IMR-90 (cell line): Measurements from ENCODE around the gene BRF1. TPM values are rescaled to one million over a fixed set of nuclear protein-coding genes. Genes with fewer than 3 reads are reported as not detected.

Experiments used
- ATAC-seq: fragments of 200-7000 bp; cut with Tn5 transposase; 2 replicates; pipeline ENCODE4 v1.9.1; 2020; ENCODE audit warnings: low read depth, mild to moderate bottlenecking, moderate library complexity
- BruUV-seq: library from RNA; stranded (reverse); fragments of 400-500 nt; replicated peaks from 2 replicates; lab custom pipeline; 2021; lab: Mats Ljungman, UMichigan
- CTCF ChIA-PET: fragments of 300-600 bp; formaldehyde crosslinking; extraction: SDS; loops from one replicate; lab custom pipeline; 2021; ENCODE audit warnings: antibody characterized with exemption; lab: Yijun Ruan, JAX
- POLR2A ChIA-PET: fragments of 300-600 bp; sonication (Branson Sonifier 250); formaldehyde crosslinking; loops from one replicate; lab custom pipeline; 2022; ENCODE audit warnings: antibody characterized with exemption; ENCODE audit not compliant: unreplicated experiment; lab: Charles Lee
- DNase-seq: peaks from one replicate; pipeline ENCODE4 v3.0.0; 2013
- H2AFZ ChIP-seq: replicated peaks from 2 replicates; pipeline ENCODE3; 2013; ENCODE audit warnings: low read length, mild to moderate bottlenecking; ENCODE audit not compliant: poor library complexity
- H2AK5ac ChIP-seq: 2 replicates; pipeline ENCODE4 v1.6.1; 2013; ENCODE audit warnings: low read depth, low read length, inconsistent platforms
- H2AK9ac ChIP-seq: replicated peaks from 2 replicates; pipeline ENCODE3; 2013; ENCODE audit warnings: mild to moderate bottlenecking, low read depth, low read length, moderate library complexity; ENCODE audit not compliant: poor library complexity
- H2BK120ac ChIP-seq: 2 replicates; pipeline ENCODE4 v1.6.1; 2013; ENCODE audit warnings: low read depth, low read length, inconsistent platforms
- H2BK15ac ChIP-seq: 3 replicates; pipeline ENCODE4 v1.6.1; 2013; ENCODE audit warnings: low read depth, low read length, inconsistent platforms
- H2BK20ac ChIP-seq: 2 replicates; pipeline ENCODE4 v1.6.1; 2013; ENCODE audit warnings: low read depth, mild to moderate bottlenecking, inconsistent platforms, low read length, moderate library complexity
- H2BK5ac ChIP-seq: 2 replicates; pipeline ENCODE4 v1.6.1; 2013; ENCODE audit warnings: mild to moderate bottlenecking, low read depth, low read length, inconsistent platforms; ENCODE audit not compliant: poor library complexity, severe bottlenecking
- H3K14ac ChIP-seq: replicated peaks from 2 replicates; pipeline ENCODE4 v1.6.1; 2013; ENCODE audit warnings: low read depth, low read length, inconsistent platforms
- H3K18ac ChIP-seq: 2 replicates; pipeline ENCODE4 v1.6.1; 2013; ENCODE audit warnings: low read depth, low read length, control low read depth
- H3K23ac ChIP-seq: 2 replicates; pipeline ENCODE4 v1.6.1; 2013; ENCODE audit warnings: low read depth, low read length, inconsistent platforms
- H3K27ac ChIP-seq: 2 replicates; pipeline ENCODE4 v1.5.1; 2013; ENCODE audit warnings: mild to moderate bottlenecking, control low read depth, low read length; ENCODE audit not compliant: insufficient read depth
- H3K27me3 ChIP-seq: 2 replicates; pipeline ENCODE4 v1.6.1; 2013; ENCODE audit warnings: low read length; ENCODE audit not compliant: control insufficient read depth, insufficient read depth
- H3K36me3 ChIP-seq: 2 replicates; pipeline ENCODE4 v1.6.1; 2013; ENCODE audit warnings: low read length, mixed read lengths; ENCODE audit not compliant: control insufficient read depth, insufficient read depth
- H3K4ac ChIP-seq: 2 replicates; pipeline ENCODE4 v1.6.1; 2013; ENCODE audit warnings: low read depth, low read length, inconsistent platforms
- H3K4me1 ChIP-seq: 2 replicates; pipeline ENCODE4 v1.6.1; 2013; ENCODE audit warnings: low read length, mixed read lengths; ENCODE audit not compliant: control insufficient read depth, insufficient read depth
- H3K4me2 ChIP-seq: 2 replicates; pipeline ENCODE4 v1.6.1; 2013; ENCODE audit warnings: low read depth, mild to moderate bottlenecking, control low read depth, low read length, moderate library complexity
- H3K4me3 ChIP-seq: 2 replicates; pipeline ENCODE4 v1.5.1; 2013; ENCODE audit warnings: low read depth, mild to moderate bottlenecking, control low read depth, low read length, moderate library complexity; ENCODE audit not compliant: insufficient read depth
- H3K56ac ChIP-seq: 2 replicates; pipeline ENCODE4 v1.6.1; 2013; ENCODE audit warnings: low read length, inconsistent platforms; ENCODE audit not compliant: insufficient read depth; ENCODE audit errors: extremely low read depth
- H3K79me1 ChIP-seq, 2 experiments: 2 replicates each; pipeline ENCODE4 v1.6.1; 2013; ENCODE audit warnings: low read length in 2 of 2, inconsistent platforms in 1 of 2, low read depth in 1 of 2
- H3K9ac ChIP-seq: 2 replicates; pipeline ENCODE4 v1.6.1; 2013; ENCODE audit warnings: low read depth, low read length, control low read depth
- H3K9me1 ChIP-seq: 2 replicates; pipeline ENCODE4 v1.6.1; 2013; ENCODE audit warnings: low read length, inconsistent platforms; ENCODE audit not compliant: insufficient read depth
- H3K9me3 ChIP-seq: 2 replicates; pipeline ENCODE4 v1.6.1; 2013; ENCODE audit warnings: low read length; ENCODE audit not compliant: control insufficient read depth, insufficient read depth
- H4K20me1 ChIP-seq: 2 replicates; pipeline ENCODE4 v1.6.1; 2013; ENCODE audit warnings: low read length, inconsistent platforms; ENCODE audit not compliant: insufficient read depth
- H4K5ac ChIP-seq: 2 replicates; pipeline ENCODE4 v1.6.1; 2013; ENCODE audit warnings: mild to moderate bottlenecking, low read depth, low read length, control low read depth
- H4K8ac ChIP-seq, 2 experiments: 2 replicates each; pipeline ENCODE4 v1.6.1; 2013; ENCODE audit warnings: low read depth in 2 of 2, low read length in 2 of 2, control low read depth in 1 of 2, inconsistent platforms in 1 of 2
- H4K91ac ChIP-seq: 2 replicates; pipeline ENCODE4 v1.6.1; 2013; ENCODE audit warnings: low read depth, low read length, inconsistent platforms; ENCODE audit not compliant: insufficient read depth
- CEBPB ChIP-seq: IDR thresholded peaks from 2 replicates; pipeline ENCODE4 v1.6.1; 2012; ENCODE audit warnings: low read depth, low read length, improper control_type of control experiment
- WGBS, 2 experiments: methylation state at CpG; one replicate each; pipeline versions ENCODE4 v1.1.5 to v1.1.7; 2013; ENCODE audit warnings: missing lambda C conversion rate in 2 of 2; ENCODE audit not compliant: insufficient read length in 1 of 2; ENCODE audit errors: extremely low coverage in 2 of 2; 5-methylcytosine and 5-hydroxymethylcytosine counted together
- dilution Hi-C: fragments of 300-500 bp; cut with HindIII; formaldehyde crosslinking; loops from one replicate; pipeline ENCODE4 v1.14.3; 2018; ENCODE audit warnings: low sequenced_read_pairs; ENCODE audit not compliant: unreplicated experiment
- in situ Hi-C: fragments of 300-500 bp; cut with MboI; formaldehyde crosslinking; loops from 3 replicates; pipeline ENCODE4 v1.14.3; 2019; ENCODE audit warnings: low sequenced_read_pairs, inconsistent platforms, mixed read lengths
- intact Hi-C: fragments of 100-400 bp; cut with micrococcal nuclease; formaldehyde crosslinking; loops from 2 replicates; pipeline ENCODE4 v1.10.0; 2022
- polyA plus RNA-seq, 3 experiments: library from polyadenylated mRNA; depleted of rRNA; stranded (reverse); fragments of >200 nt; gene quantifications; 2 replicates each; pipeline ENCODE4 v1.2.3, GENCODE V29; 2012; ENCODE audit warnings: low replicate concordance in 1 of 3
- total RNA-seq: library from RNA; depleted of rRNA; stranded (reverse); fragments of >200 nt; gene quantifications from 2 replicates; pipeline ENCODE4 v1.2.3, GENCODE V29; 2012
- TF ChIP-seq, protein P1 (sequence below): fragments of 150-350 bp; IDR thresholded peaks from 2 replicates; pipeline ENCODE4 v1.6.1; 2017; ENCODE audit warnings: mild to moderate bottlenecking, antibody characterized with exemption, low read length, low read depth
- TF ChIP-seq, protein P2 (sequence below): fragments of 150-350 bp; IDR thresholded peaks from 2 replicates; pipeline ENCODE4 v1.6.1; 2016; ENCODE audit warnings: low read depth, mild to moderate bottlenecking, low read length, moderate library complexity, borderline replicate concordance

BRF1 gene
- total and polyA plus RNA-seq, 2 of the 4 experiments (the other 2 are of a cell fraction): 12.4 to 16.7 TPM

- Histone ChIP-seq H3K4ac (peak overlapping the region; percentile 20; the same call in 1 of the 2 replicates), H3K79me1 (peaks cover 16 to 35% of the 10 kb centered on the region in 2 experiments), H3K18ac (no peak overlapping the region), H4K91ac (no peak overlapping the region), H2AK5ac (peak overlapping the region; percentile 0), H3K4me2 (no peak overlapping the region; the same call in 1 of the 2 replicates), H3K23ac (no peak overlapping the region), H3K14ac (no peak overlapping the region), H4K5ac (no peak overlapping the region; the same call in 1 of the 2 replicates), H3K27me3 (no peaks in the 10 kb centered on the region), H3K4me3 (no peak overlapping the region), H3K56ac (no peak overlapping the region), H2BK5ac (no peak overlapping the region), H3K36me3 (peaks cover 5% of the 10 kb centered on the region), H3K27ac (peak overlapping the region; percentile 2; the same call in 1 of the 2 replicates), H2AFZ (peak overlapping the region; percentile 60), H4K20me1 (peaks cover 25% of the 10 kb centered on the region), H3K9ac (no peak overlapping the region), H3K4me1 (peaks cover 6% of the 10 kb centered on the region), H2BK120ac (no peak overlapping the region), H4K8ac (no peak overlapping the region), H2BK20ac (no peak overlapping the region), H2AK9ac (no peak overlapping the region), H2BK15ac (no peak overlapping the region), H3K9me3 (no peaks in the 10 kb centered on the region), H3K9me1 (no peaks in the 10 kb centered on the region; the same call in 1 of the 2 replicates)
- dilution Hi-C loops: no loop called here
- POLR2A ChIA-PET: no interaction called here
- ATAC-seq (peak; percentile 95), DNase-seq (peak; percentile 68)
- CTCF ChIA-PET: no interaction called here
- intact Hi-C loops: no loop called here
- 81% methylated on average over 4 of the region's 16 CpGs; no CpG with 5 or more reads in 1 of the 2 experiments for WGBS, 2 experiments
- no TSS peak for BruUV-seq
- peak; percentile 31; the same call in 1 of the 2 replicates for TF ChIP-seq CEBPB
- TF ChIP-seq, protein P1, sequence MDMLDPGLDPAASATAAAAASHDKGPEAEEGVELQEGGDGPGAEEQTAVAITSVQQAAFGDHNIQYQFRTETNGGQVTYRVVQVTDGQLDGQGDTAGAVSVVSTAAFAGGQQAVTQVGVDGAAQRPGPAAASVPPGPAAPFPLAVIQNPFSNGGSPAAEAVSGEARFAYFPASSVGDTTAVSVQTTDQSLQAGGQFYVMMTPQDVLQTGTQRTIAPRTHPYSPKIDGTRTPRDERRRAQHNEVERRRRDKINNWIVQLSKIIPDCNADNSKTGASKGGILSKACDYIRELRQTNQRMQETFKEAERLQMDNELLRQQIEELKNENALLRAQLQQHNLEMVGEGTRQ: no peak
- TF ChIP-seq, protein P2, sequence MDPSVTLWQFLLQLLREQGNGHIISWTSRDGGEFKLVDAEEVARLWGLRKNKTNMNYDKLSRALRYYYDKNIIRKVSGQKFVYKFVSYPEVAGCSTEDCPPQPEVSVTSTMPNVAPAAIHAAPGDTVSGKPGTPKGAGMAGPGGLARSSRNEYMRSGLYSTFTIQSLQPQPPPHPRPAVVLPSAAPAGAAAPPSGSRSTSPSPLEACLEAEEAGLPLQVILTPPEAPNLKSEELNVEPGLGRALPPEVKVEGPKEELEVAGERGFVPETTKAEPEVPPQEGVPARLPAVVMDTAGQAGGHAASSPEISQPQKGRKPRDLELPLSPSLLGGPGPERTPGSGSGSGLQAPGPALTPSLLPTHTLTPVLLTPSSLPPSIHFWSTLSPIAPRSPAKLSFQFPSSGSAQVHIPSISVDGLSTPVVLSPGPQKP: no peak
- in situ Hi-C loops: no loop called here
Measured at GRCh38 chr14:105275267-105275946, 25.4 kb downstream of the BRF1 start.
